Upper lobe of left lung (tissue), 4 donors: ENCODE data around the gene KLHL29.

Experiments used
- POLR2A ChIP-seq, 4 donors: fragments of 450-650 bp; IDR thresholded peaks; one replicate each; pipeline ENCODE4 v1.5.1; 2016 to 2017; ENCODE audit warnings: antibody characterized with exemption in 4 of 4, mild to moderate bottlenecking in 2 of 4
- TF ChIP-seq, protein P1 (sequence below), 6 experiments: fragments of 450-650 bp in 4 of 6; fragments of 200-600 bp in 2 of 6; sonication (generic) in 2 of 6; IDR thresholded peaks; one replicate each; pipeline ENCODE4 v1.5.1; 2016 to 2019; ENCODE audit warnings: antibody characterized with exemption in 6 of 6

DNA sequence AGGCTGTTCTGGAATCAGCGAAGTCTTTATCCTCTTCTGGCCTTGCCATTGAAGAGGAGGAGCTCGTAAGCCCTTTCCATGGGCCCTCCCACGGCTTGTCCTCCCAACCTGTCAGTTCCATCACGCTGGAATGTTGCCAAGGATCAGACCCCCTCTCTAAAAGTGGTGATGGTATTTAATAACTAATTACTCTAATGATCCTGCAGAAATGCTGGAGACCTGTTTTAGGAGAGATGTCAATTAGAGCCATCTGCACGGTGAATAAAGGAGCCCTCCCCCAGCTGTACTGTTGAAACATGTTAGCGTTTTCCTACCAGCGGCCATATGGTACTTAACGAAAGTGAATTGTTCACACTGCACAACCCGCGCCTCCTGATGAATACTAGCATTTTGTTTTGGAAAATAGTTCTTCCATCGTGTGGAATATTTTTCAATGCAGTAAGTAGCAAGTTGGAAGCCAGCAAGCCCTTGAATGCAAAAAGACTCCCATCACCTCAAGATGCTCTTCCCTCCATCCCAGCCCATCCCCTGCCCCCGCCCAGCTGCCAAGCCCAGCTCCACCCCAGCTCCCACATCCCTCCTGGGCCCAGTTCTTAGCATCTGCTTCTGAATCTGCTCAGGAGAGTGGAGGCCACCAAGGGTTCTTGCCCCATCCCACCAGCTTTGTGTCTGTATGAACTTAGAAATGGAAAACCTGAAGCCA is 145.4 kb downstream of the KLHL29 start:
- TF ChIP-seq, protein P1, sequence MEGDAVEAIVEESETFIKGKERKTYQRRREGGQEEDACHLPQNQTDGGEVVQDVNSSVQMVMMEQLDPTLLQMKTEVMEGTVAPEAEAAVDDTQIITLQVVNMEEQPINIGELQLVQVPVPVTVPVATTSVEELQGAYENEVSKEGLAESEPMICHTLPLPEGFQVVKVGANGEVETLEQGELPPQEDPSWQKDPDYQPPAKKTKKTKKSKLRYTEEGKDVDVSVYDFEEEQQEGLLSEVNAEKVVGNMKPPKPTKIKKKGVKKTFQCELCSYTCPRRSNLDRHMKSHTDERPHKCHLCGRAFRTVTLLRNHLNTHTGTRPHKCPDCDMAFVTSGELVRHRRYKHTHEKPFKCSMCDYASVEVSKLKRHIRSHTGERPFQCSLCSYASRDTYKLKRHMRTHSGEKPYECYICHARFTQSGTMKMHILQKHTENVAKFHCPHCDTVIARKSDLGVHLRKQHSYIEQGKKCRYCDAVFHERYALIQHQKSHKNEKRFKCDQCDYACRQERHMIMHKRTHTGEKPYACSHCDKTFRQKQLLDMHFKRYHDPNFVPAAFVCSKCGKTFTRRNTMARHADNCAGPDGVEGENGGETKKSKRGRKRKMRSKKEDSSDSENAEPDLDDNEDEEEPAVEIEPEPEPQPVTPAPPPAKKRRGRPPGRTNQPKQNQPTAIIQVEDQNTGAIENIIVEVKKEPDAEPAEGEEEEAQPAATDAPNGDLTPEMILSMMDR (IDR thresholded peaks at IDR 0.05), result no peak
- no peak for TF ChIP-seq POLR2A (IDR thresholded peaks at IDR 0.05)
